Ovary (tissue), 9 donors: ENCODE results near the gene SATB1. TPM values are rescaled to one million over a fixed set of nuclear protein-coding genes. Genes with fewer than 3 reads are reported as not detected.

Experiments
- DNase-seq, 5 donors: peaks; one replicate each; pipeline ENCODE4 v3.0.0-alpha.2; 2019 to 2020
- H3K27ac ChIP-seq, 2 donors: fragments of 200-600 bp; one replicate each; pipeline versions ENCODE4 v1.5.1 to v1.8.0; 2019 to 2022
- H3K27me3 ChIP-seq: fragments of 200-600 bp; one replicate; pipeline ENCODE4 v1.8.0; 2022
- H3K36me3 ChIP-seq: fragments of 200-600 bp; sonication (generic); one replicate; pipeline ENCODE4 v1.5.1; 2019
- H3K4me1 ChIP-seq: one replicate; pipeline ENCODE4 v1.8.1; 2013; ENCODE audit warnings: mild to moderate bottlenecking, moderate library complexity; ENCODE audit not compliant: insufficient read depth
- H3K4me3 ChIP-seq: fragments of 200-600 bp; sonication (generic); one replicate; pipeline ENCODE4 v1.5.1; 2017
- H3K9me3 ChIP-seq, 2 donors: fragments of 200-600 bp in 1 of 2; sonication (generic) in 1 of 2; one replicate each; pipeline versions ENCODE4 v1.5.1 to v1.8.1; 2013 to 2019; ENCODE audit warnings: mild to moderate bottlenecking in 1 of 2, moderate library complexity in 1 of 2
- EP300 ChIP-seq: sonication (generic); formaldehyde crosslinking; IDR thresholded peaks from one replicate; pipeline ENCODE4 v1.6.1; 2017; ENCODE audit warnings: antibody characterized with exemption
- POLR2A ChIP-seq: fragments of 450-650 bp; IDR thresholded peaks from one replicate; pipeline ENCODE4 v1.6.1; 2017; ENCODE audit warnings: antibody characterized with exemption, mild to moderate bottlenecking, moderate library complexity
- WGBS, 3 donors: extraction: QIAGEN DNeasy Blood & Tissue Kit in 1 of 3; methylation state at CpG; one replicate each; pipeline versions ENCODE4 v1.1.5 to v1.1.7; 2013 to 2017; 5-methylcytosine and 5-hydroxymethylcytosine counted together
- intact Hi-C, 4 donors: fragments of 100-400 bp; cut with DNase I; formaldehyde crosslinking; loops; one replicate each; pipeline versions ENCODE4 v1.11.0 to v1.15.1; 2022 to 2023
- polyA plus RNA-seq, 2 donors: library from polyadenylated mRNA; stranded (reverse); fragments of 200-250 nt in 1 of 2; fragments of 350-450 nt in 1 of 2; fragmentation: Illumina TruSeq in 1 of 2; extraction: RNeasy Lipid Tissue Mini Kit (QIAGEN cat#74804) in 1 of 2; gene quantifications; one replicate each; pipeline ENCODE4 v1.2.3, GENCODE V29; 2013 to 2014
- total RNA-seq, 7 donors: library from RNA; depleted of rRNA in 2 of 7; stranded (reverse); fragments of >200 nt in 2 of 7; fragmentation: NEBNext Ultra II Directional in 3 of 7; extraction: Animal tissue kit (Norgen Biotek cat#: 25700) in 3 of 7; gene quantifications; one replicate each; pipeline versions ENCODE4 v1.1.0 to v1.2.4, GENCODE V29; 2016 to 2023
- TF ChIP-seq, protein P1 (sequence below), 3 donors: fragments of 450-650 bp in 2 of 3; fragments of 200-600 bp in 1 of 3; IDR thresholded peaks; one replicate each; pipeline versions ENCODE4 v1.5.1 to v1.8.0; 2016 to 2022; ENCODE audit warnings: antibody characterized with exemption in 3 of 3, mild to moderate bottlenecking in 1 of 3
- donor health status: DM: no; HTN: no; CAD: no; lungs with moderate emphysema.
- donor health status: DM: no; HTN: no; CAD: no.
- donor health status: Bipolar disorder and iron deficiency.
- donor health status: DM: yes; HTN: yes; CAD: no.
- donor health status: DM: no; HTN: no; CAD: no.
- donor health status: DM: yes; HTN: yes; CAD: no.

Gene SATB1
- total and polyA plus RNA-seq, 9 donors = 7.4 to 26.9 (median 18.9) TPM

DNA sequence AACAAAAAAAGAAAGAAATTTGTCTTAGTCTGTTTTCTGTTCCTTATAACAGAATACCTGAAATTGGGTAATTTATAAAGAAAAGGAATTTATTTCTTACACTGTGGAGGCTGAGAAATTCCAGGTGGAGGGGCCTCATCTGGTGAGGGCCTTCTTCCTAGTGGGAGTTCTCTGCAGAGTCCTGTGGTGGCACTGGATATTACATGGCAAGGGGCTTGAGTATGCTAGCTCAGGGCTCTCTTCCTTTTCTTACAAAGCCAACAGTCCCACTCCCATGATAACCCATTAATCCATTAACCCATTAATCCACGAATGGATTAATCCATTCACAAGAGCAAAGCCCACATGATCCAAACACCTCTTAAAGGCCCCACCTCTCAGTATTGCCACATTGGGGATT is 2.9 kb upstream of the SATB1 start:
- WGBS, 3 donors = 76 to 78% (median 76%) methylated on average over 1 of the region's 1 CpG
- TF ChIP-seq, protein P1, sequence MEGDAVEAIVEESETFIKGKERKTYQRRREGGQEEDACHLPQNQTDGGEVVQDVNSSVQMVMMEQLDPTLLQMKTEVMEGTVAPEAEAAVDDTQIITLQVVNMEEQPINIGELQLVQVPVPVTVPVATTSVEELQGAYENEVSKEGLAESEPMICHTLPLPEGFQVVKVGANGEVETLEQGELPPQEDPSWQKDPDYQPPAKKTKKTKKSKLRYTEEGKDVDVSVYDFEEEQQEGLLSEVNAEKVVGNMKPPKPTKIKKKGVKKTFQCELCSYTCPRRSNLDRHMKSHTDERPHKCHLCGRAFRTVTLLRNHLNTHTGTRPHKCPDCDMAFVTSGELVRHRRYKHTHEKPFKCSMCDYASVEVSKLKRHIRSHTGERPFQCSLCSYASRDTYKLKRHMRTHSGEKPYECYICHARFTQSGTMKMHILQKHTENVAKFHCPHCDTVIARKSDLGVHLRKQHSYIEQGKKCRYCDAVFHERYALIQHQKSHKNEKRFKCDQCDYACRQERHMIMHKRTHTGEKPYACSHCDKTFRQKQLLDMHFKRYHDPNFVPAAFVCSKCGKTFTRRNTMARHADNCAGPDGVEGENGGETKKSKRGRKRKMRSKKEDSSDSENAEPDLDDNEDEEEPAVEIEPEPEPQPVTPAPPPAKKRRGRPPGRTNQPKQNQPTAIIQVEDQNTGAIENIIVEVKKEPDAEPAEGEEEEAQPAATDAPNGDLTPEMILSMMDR (IDR thresholded peaks at IDR 0.05) = no peak
- TF ChIP-seq POLR2A (no peak), EP300 (no peak)
- no peak for DNase-seq
- intact Hi-C loops = no loop called here
- Histone ChIP-seq H3K36me3 (no peaks in the 10 kb centered on the region), H3K4me1 (no peaks in the 10 kb centered on the region), H3K9me3 (no peaks in the 10 kb centered on the region), H3K4me3 (no peak overlapping the region), H3K27ac (no peak overlapping the region), H3K27me3 (no peaks in the 10 kb centered on the region)

DNA sequence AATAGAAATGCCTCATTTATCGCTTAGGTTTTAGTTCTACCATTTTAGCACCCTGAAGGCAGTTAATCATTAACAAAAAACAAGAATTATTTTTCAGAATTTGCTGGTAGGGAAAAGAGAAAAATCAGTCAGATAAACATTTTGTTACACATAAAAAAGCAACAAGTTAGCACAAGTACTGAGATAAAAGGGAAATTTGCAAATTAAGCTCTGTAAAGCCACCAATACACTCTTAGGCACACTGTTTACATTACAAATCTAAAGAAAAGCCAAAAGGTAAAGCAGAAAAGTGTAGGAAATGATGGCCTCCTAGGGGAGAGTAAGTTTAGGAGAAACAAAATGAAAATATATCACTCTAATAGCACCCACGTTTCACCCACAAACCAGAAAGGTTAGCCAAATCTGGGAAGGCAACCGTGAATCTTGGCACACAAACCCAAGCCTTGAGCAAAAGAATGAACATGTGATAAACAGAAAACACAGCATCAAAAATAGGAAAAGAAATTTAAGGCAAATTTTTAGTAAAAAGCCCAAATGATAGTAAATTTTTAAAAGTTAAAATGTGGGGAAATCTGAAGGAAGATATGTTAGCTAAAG is 1.6 kb upstream of the SATB1 start:
- Histone ChIP-seq H3K4me1 (no peaks in the 10 kb centered on the region), H3K27ac (no peak overlapping the region), H3K4me3 (no peak overlapping the region), H3K9me3 (no peaks in the 10 kb centered on the region), H3K27me3 (no peaks in the 10 kb centered on the region), H3K36me3 (no peaks in the 10 kb centered on the region)
- WGBS, 3 donors = 34 to 42% (median 37%) methylated on average over 3 of the region's 3 CpGs
- TF ChIP-seq, protein P1 (IDR thresholded peaks at IDR 0.05) = no peak
- TF ChIP-seq POLR2A (no peak), EP300 (no peak)
- DNase-seq = no peak
- intact Hi-C loops = no loop called here

DNA sequence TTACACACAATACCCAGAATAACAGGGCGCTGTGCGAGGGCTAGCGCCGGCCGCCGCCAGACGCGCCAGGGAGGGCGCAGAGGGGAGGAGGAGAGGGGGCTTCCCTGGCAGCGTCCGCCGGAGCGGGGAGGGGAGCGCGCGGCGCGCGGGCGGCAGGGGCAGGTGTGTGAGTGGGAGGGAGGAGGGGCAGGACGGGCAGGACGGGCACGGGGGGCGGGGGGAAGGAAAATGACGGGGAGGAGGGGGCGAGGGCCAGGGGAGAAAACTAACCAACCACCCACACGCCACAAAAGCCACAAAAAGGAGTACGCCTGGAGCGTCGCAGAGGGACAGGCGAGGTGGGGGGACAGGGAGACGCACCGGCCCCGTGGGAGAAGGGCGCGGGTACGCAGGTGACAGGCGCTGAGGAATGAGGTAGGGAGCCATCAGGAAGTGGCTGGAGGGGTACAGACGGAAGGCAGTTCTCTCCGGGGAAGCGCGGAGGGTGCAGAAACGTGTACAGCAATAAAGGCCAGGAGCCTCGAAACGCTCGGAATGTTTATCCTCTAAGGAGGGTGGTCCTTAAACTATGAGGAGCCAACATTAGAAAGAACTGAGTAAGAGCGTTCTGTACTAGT is 610 bp upstream of the SATB1 start:
- no peaks in the 10 kb centered on the region for H3K4me1 ChIP-seq
- H3K36me3 ChIP-seq = no peaks in the 10 kb centered on the region
- peak overlapping the region; percentile 53 to 73 for H3K27ac ChIP-seq
- no peaks in the 10 kb centered on the region for H3K9me3 ChIP-seq
- TF ChIP-seq, protein P1 (IDR thresholded peaks at IDR 0.05) = no peak
- TF ChIP-seq EP300 (no peak), POLR2A (no peak)
- DNase-seq = peak in 2 of 5 donors; percentile 26 to 67
- peak overlapping the region; percentile 91 for H3K4me3 ChIP-seq
- intact Hi-C loops = no loop called here
- WGBS, 3 donors = 1% methylated on average over 41 to 47 of the region's 47 CpGs
- no peaks in the 10 kb centered on the region for H3K27me3 ChIP-seq

DNA sequence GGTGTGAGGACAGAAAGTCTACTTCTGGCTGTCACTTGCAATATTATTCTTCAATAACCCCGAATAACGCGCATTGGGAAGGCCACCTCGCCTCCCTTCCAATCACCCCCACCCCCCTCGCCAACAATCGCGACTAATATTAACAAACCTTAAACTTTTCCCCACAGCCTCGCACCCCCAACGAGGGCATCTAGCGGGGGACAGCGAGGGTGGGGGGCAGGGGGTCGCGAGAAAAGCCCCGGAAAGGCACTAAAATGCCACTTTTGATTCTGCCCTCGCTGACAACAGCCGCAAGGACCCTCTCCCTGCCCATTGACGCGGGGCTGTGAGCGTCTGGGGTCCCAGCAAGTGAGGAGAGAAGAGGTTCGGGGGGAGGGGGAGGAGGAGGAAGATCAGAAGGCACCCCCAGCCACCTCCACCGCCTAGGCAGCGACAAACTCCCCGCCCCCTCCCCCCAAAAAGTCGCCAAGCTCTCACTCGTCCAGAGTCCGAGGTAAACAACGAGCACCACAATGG is 868 bp downstream of the SATB1 start:
- WGBS, 3 donors = 0 to 1% (median 1%) methylated on average over 27 of the region's 27 CpGs
- H3K4me3 ChIP-seq = peak overlapping the region; percentile 91
- H3K27me3 ChIP-seq = no peaks in the 10 kb centered on the region
- H3K27ac ChIP-seq = peak overlapping the region; percentile 73 to 74
- no peaks in the 10 kb centered on the region for H3K9me3 ChIP-seq
- TF ChIP-seq, protein P1 (IDR thresholded peaks at IDR 0.05) = no peak
- no peak for TF ChIP-seq EP300
- intact Hi-C loops = no loop called here
- DNase-seq = peak in 3 of 5 donors; percentile 31 to 43 (median 40)
- no peaks in the 10 kb centered on the region for H3K36me3 ChIP-seq
- no peaks in the 10 kb centered on the region for H3K4me1 ChIP-seq
